ENCODE data around the gene SIGLEC1. TPM values are rescaled to one million over a fixed set of nuclear protein-coding genes. Genes with fewer than 3 reads are reported as not detected.
A peak's percentile ranks its signal among the peaks of the same experiment; 100 is the strongest.

The SIGLEC1 gene
- total and polyA plus RNA-seq, 2 of the 8 experiments (the other 6 are each of a cell fraction or from before 2014, with no cell fraction given), result 0.02 TPM; not detected in 1

GRCh38 chr20:3663031-3663701 is 49.2 kb downstream of the SIGLEC1 start, which contains the start of gene GFRA4:
GFRA4 (minus strand) TSS chr20:3663399; CDS start chr20:3663399, 0 bp downstream.
- Histone ChIP-seq H3K14ac (ENCODE audit: insufficient read length) (no peak within 1 kb of the TSS), H3K4me3 (ENCODE audit: extremely low read depth in 1 of 4, insufficient read depth in 2 of 4, low read depth in 3 of 4, low read length in 4 of 4) (no peak within 1 kb of the TSS), H3K23ac (ENCODE audit: insufficient read length) (no peak within 1 kb of the TSS), H3K18ac (ENCODE audit: extremely low read depth, low read length) (no peak within 1 kb of the TSS), H4K20me1 (replicated peaks in 1 of 2; ENCODE audit: control insufficient read depth in 1 of 2, insufficient read depth in 2 of 2, low read length in 2 of 2) (peaks cover 0 to 2% of the 10 kb centered on the region in 2 experiments), H2AFZ (ENCODE audit: low read length) (peak within 1 kb of the TSS; percentile 57; the same call in 1 of the 2 replicates), H3K9me3 (ENCODE audit: insufficient read depth in 2 of 2, low read depth in 1 of 2, low read length in 1 of 2) (peaks cover 0 to 17% of the 10 kb centered on the region in 2 experiments; a peak in 2 of 4 replicates), H3K23me2 (ENCODE audit: low read depth, low read length) (peaks cover 2% of the 10 kb centered on the region; the same call in 1 of the 2 replicates), H2BK12ac (ENCODE audit: low read depth, low read length) (no peak within 1 kb of the TSS; the same call in 1 of the 2 replicates), H3K36me3 (ENCODE audit: control insufficient read depth in 2 of 4, insufficient read depth in 4 of 4, low read length in 3 of 4) (peaks cover 0 to 5% (median 0%) of the 10 kb centered on the region in 4 experiments; a peak in 1 of 8 replicates), H2BK20ac (ENCODE audit: low read length) (no peak within 1 kb of the TSS), H3K4ac (replicated peaks; ENCODE audit: insufficient read length, low read depth, low read length) (no peak within 1 kb of the TSS), H3K4me1 (replicated peaks in 1 of 4; ENCODE audit: control insufficient read depth in 3 of 4, insufficient read depth in 4 of 4, low read length in 3 of 4) (peaks cover 0 to 4% (median 1%) of the 10 kb centered on the region in 4 experiments; a peak in 3 of 7 replicates), H3K79me2 (ENCODE audit: control insufficient read depth in 1 of 2, insufficient read depth in 2 of 2, low read length in 2 of 2) (no peaks in the 10 kb centered on the region), H3K27me3 (replicated peaks in 1 of 4; ENCODE audit: control insufficient read depth in 3 of 4, extremely low read depth in 1 of 4, insufficient read depth in 3 of 4, low read length in 3 of 4) (peaks cover 0 to 2% (median 0%) of the 10 kb centered on the region in 4 experiments; a peak in 1 of 7 replicates), H3K27ac (ENCODE audit: low read depth, low read length) (no peak within 1 kb of the TSS), H4K91ac (replicated peaks; ENCODE audit: insufficient read length, low read length) (no peak within 1 kb of the TSS), H3K9ac (replicated peaks in 1 of 4; ENCODE audit: extremely low read depth in 1 of 4, low read depth in 3 of 4, low read length in 3 of 4) (no peak within 1 kb of the TSS), H2AK5ac (ENCODE audit: low read depth, low read length) (no peak within 1 kb of the TSS), H2BK5ac (ENCODE audit: low read depth, low read length) (no peak within 1 kb of the TSS), H2BK120ac (replicated peaks; ENCODE audit: low read depth, low read length) (no peak within 1 kb of the TSS), H3K79me1 (ENCODE audit: low read depth, low read length) (no peaks in the 10 kb centered on the region), H4K5ac (ENCODE audit: insufficient read length, low read depth, low read length) (no peak within 1 kb of the TSS), H4K8ac (ENCODE audit: extremely low read depth, insufficient read depth, low read length) (no peak within 1 kb of the TSS), H3K4me2 (ENCODE audit: insufficient read depth in 1 of 2, low read depth in 2 of 2, low read length in 2 of 2) (no peak within 1 kb of the TSS), H3K56ac (replicated peaks; ENCODE audit: insufficient read length, low read depth, low read length) (no peak within 1 kb of the TSS), H2BK15ac (ENCODE audit: low read length) (peak within 1 kb of the TSS; percentile 19; the same call in 1 of the 2 replicates)
- ChIA-PET CTCF (ENCODE audit: partially characterized antibody) (interaction anchor here (0.6 to 1.5 kb wide), 3 partner anchors 9 to 64 kb away, joined by 3 to 8 read pairs (median 6); no protein-coding TSS in a partner anchor), POLR2A (ENCODE audit: partially characterized antibody) (interaction anchor here (0.6 kb wide), 1 partner anchor 12 kb away, joined by 3 read pairs; no protein-coding TSS in a partner anchor)
- DNase-seq (ENCODE audit: low read depth in 1 of 2, low spot score in 2 of 2) (no peak), FAIRE-seq (no peak)
- 56% methylated on average over 19 of the region's 19 CpGs; no CpG with 5 or more reads in 1 of the 2 experiments for WGBS, 2 experiments (ENCODE audit: extremely low coverage in 1 of 2, insufficient coverage in 1 of 2, insufficient read length in 1 of 2, insufficient replicate concordance in 2 of 2, low coverage in 1 of 2, low lambda C conversion rate in 2 of 2, missing lambda C conversion rate in 1 of 2)
- TF ChIP-seq HDAC6 (IDR thresholded peaks at IDR 0.05; ENCODE audit: low read depth, low read length), result no peak
- TF ChIP-seq TAF7 (optimal IDR thresholded peaks at IDR 0.05; ENCODE audit: borderline replicate concordance, low read depth, low read length), result no peak
- TF ChIP-seq GTF2F1 (IDR thresholded peaks at IDR 0.05; ENCODE audit: borderline replicate concordance, low read depth, low read length), result no peak
- no peak for TF ChIP-seq USF2 (IDR thresholded peaks at IDR 0.05; ENCODE audit: low read length)
- no peak for TF ChIP-seq JUN (IDR thresholded peaks at IDR 0.05; ENCODE audit: low read depth, low read length)
- TF ChIP-seq KDM1A (IDR thresholded peaks at IDR 0.05; ENCODE audit: borderline replicate concordance, low read length), result no peak
- TF ChIP-seq RFX5 (IDR thresholded peaks at IDR 0.05; ENCODE audit: borderline replicate concordance, low read depth, low read length), result no peak
- TF ChIP-seq RNF2 (IDR thresholded peaks at IDR 0.05; ENCODE audit: borderline replicate concordance, low read depth, low read length, missing control alignments, poor library complexity, severe bottlenecking), result no peak
- TF ChIP-seq SP4 (IDR thresholded peaks at IDR 0.05; ENCODE audit: low read length), result no peak
- TF ChIP-seq RAD21 (IDR thresholded peaks at IDR 0.05 in 1 of 2, conservative IDR thresholded peaks at IDR 0.05 in 1 of 2; ENCODE audit: low read depth in 2 of 2, low read length in 2 of 2), result peak in 1 of 2 experiments; percentile 3; a peak in 1 of 4 replicates

Data from H1 (cell line).